Measurements from ENCODE around the gene ZNF883.

Gene ZNF883

DNA sequence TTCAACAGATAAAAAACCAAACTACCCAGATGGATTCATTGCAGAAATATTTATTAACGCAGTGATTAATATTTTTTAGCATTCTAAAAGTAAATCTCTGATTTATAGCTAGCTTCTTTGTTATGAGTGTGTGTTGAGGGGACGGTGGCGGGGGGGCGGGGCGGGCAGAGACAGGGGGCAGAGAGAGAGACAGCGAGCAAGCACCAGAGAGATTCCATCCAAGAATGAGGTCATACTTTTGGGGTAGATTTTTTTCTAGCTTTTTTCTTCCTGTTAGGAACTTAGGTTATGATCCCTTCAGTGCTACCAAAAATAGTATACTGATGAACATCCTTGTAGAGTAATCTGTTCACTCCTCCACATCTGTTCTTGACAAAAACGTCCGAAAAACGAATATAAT is 500 bp upstream of the ZNF883 start:
- Histone ChIP-seq H3K79me2 (ENCODE audit: control insufficient read depth, insufficient read depth, low read length, poor library complexity) (no peaks in the 10 kb centered on the region), H3K79me1 (ENCODE audit: low read length) (no peaks in the 10 kb centered on the region), H3K9me3 (ENCODE audit: insufficient read depth, low read depth, low read length) (peaks cover 2% of the 10 kb centered on the region), H3K14ac (ENCODE audit: low read length) (no peak overlapping the region), H3K4me3 (ENCODE audit: low read depth, low read length) (no peak overlapping the region), H3K18ac (ENCODE audit: low read length) (no peak overlapping the region), H4K91ac (ENCODE audit: low read depth, low read length) (no peak overlapping the region), H2BK5ac (ENCODE audit: low read depth, low read length, poor library complexity) (no peak overlapping the region), H3K27ac (ENCODE audit: low read depth, low read length) (no peak overlapping the region), H2AFZ (ENCODE audit: insufficient read depth, low read length, poor library complexity) (no peak overlapping the region), H3K23ac (ENCODE audit: low read length) (no peak overlapping the region), H3K36me3 (ENCODE audit: control insufficient read depth in 1 of 2, insufficient read depth in 2 of 2, low read length in 2 of 2) (no peaks in the 10 kb centered on the region), H3K9ac (ENCODE audit: low read length) (no peak overlapping the region), H2BK120ac (ENCODE audit: insufficient read depth, low read length, poor library complexity) (no peak overlapping the region), H3K4ac (ENCODE audit: low read depth, low read length) (no peak overlapping the region), H4K8ac (ENCODE audit: low read depth, low read length) (no peak overlapping the region), H2AK5ac (ENCODE audit: low read length) (no peak overlapping the region), H3K4me2 (ENCODE audit: low read length) (no peak overlapping the region), H3K27me3 (ENCODE audit: insufficient read depth, low read length) (no peaks in the 10 kb centered on the region), H4K12ac (ENCODE audit: low read depth, low read length) (no peak overlapping the region), H3K4me1 (ENCODE audit: control insufficient read depth in 1 of 2, insufficient read depth in 2 of 2, low read length in 2 of 2) (peaks cover 0 to 3% of the 10 kb centered on the region in 2 experiments), H2BK12ac (ENCODE audit: low read length) (no peak overlapping the region)
- DNase-seq: no peak
- WGBS (ENCODE audit: extremely low coverage, insufficient coverage, insufficient read length): no CpG with 5 or more reads among the region's 9 CpGs

DNA sequence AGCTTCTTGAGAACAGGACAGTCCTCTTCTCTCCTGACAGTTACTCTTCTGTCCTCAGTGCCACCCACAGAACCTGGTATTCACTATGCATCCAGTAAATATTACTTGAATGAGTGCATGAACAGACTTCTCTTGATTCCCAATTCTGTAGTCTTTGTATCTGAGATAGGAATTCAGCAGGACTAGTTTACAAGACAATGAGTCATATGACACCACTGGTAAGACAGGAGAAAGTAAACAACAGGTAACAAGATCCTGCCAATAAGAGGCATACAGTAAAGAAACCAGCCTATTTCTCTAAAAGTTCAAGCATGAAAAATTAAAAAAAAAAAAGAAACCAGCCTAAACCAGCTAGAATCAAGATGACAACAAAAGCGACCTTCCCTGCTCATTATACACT is 6.2 kb downstream of the ZNF883 start:
- H4K12ac ChIP-seq (ENCODE audit: low read depth, low read length): no peak overlapping the region
- no CpG with 5 or more reads among the region's 1 CpG for WGBS (ENCODE audit: extremely low coverage, insufficient coverage, insufficient read length)
- no peak overlapping the region for H3K18ac ChIP-seq (ENCODE audit: low read length)
- H3K23ac ChIP-seq (ENCODE audit: low read length): no peak overlapping the region
- H3K27me3 ChIP-seq (ENCODE audit: insufficient read depth, low read length): no peaks in the 10 kb centered on the region
- H2AK5ac ChIP-seq (ENCODE audit: low read length): no peak overlapping the region
- H3K79me2 ChIP-seq (ENCODE audit: control insufficient read depth, insufficient read depth, low read length, poor library complexity): no peaks in the 10 kb centered on the region
- no peaks in the 10 kb centered on the region for H3K36me3 ChIP-seq (ENCODE audit: control insufficient read depth in 1 of 2, insufficient read depth in 2 of 2, low read length in 2 of 2)
- H4K8ac ChIP-seq (ENCODE audit: low read depth, low read length): no peak overlapping the region
- no peak overlapping the region for H2BK12ac ChIP-seq (ENCODE audit: low read length)
- peaks cover 2% of the 10 kb centered on the region for H3K9me3 ChIP-seq (ENCODE audit: insufficient read depth, low read depth, low read length)
- H3K27ac ChIP-seq (ENCODE audit: low read depth, low read length): no peak overlapping the region
- H4K91ac ChIP-seq (ENCODE audit: low read depth, low read length): no peak overlapping the region
- no peak overlapping the region for H3K14ac ChIP-seq (ENCODE audit: low read length)
- H3K4me3 ChIP-seq (ENCODE audit: low read depth, low read length): no peak overlapping the region
- H2BK120ac ChIP-seq (ENCODE audit: insufficient read depth, low read length, poor library complexity): no peak overlapping the region
- H3K79me1 ChIP-seq (ENCODE audit: low read length): no peaks in the 10 kb centered on the region
- no peak overlapping the region for H2AFZ ChIP-seq (ENCODE audit: insufficient read depth, low read length, poor library complexity)
- no peak for DNase-seq
- H3K4me2 ChIP-seq (ENCODE audit: low read length): no peak overlapping the region
- no peak overlapping the region for H3K9ac ChIP-seq (ENCODE audit: low read length)
- no peak overlapping the region for H2BK5ac ChIP-seq (ENCODE audit: low read depth, low read length, poor library complexity)
- no peak overlapping the region for H3K4ac ChIP-seq (ENCODE audit: low read depth, low read length)
- H3K4me1 ChIP-seq (ENCODE audit: control insufficient read depth in 1 of 2, insufficient read depth in 2 of 2, low read length in 2 of 2): no peaks in the 10 kb centered on the region

DNA sequence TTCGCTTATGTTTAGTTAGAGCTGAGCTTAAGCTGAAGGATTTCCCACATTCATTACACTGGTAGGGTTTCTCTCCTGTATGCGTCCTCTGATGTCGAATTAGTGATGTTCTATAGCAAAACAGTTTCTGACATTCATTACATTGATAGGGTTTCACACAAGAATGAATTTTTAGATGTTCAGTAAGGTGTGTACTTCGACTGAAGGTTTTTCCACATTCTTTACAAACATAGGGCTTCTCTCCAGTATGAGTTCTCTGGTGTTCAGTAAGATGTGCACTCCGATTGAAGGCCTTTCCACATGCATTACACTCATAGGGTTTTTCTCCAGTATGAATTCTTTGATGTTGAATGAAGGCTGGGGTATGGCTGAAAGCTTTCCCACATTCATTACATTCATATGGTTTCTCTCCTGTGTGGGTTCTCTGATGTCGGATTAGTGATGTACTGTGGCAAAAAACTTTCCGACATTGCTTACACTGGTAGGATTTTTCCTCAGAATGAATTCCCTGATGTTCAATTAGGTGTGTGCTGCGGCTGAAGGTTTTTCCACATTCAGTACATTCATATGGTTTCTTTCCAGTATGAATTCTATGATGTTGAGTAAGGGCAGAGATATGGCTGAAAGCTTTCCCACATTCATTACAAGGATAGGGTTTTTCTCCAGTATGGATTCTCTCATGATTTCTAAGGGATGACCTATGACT is 14.6 kb downstream of the ZNF883 start:
- no peak overlapping the region for H3K27ac ChIP-seq (ENCODE audit: low read depth, low read length)
- no peak overlapping the region for H2BK5ac ChIP-seq (ENCODE audit: low read depth, low read length, poor library complexity)
- WGBS (ENCODE audit: extremely low coverage, insufficient coverage, insufficient read length): no CpG with 5 or more reads among the region's 8 CpGs
- no peak overlapping the region for H2BK120ac ChIP-seq (ENCODE audit: insufficient read depth, low read length, poor library complexity)
- H3K23ac ChIP-seq (ENCODE audit: low read length): no peak overlapping the region
- H4K12ac ChIP-seq (ENCODE audit: low read depth, low read length): no peak overlapping the region
- H3K36me3 ChIP-seq (ENCODE audit: control insufficient read depth in 1 of 2, insufficient read depth in 2 of 2, low read length in 2 of 2): peaks cover 0 to 1% of the 10 kb centered on the region in 2 experiments
- H4K8ac ChIP-seq (ENCODE audit: low read depth, low read length): no peak overlapping the region
- no peak overlapping the region for H4K91ac ChIP-seq (ENCODE audit: low read depth, low read length)
- no peak overlapping the region for H2BK12ac ChIP-seq (ENCODE audit: low read length)
- H3K79me1 ChIP-seq (ENCODE audit: low read length): no peaks in the 10 kb centered on the region
- H3K9ac ChIP-seq (ENCODE audit: low read length): no peak overlapping the region
- H3K14ac ChIP-seq (ENCODE audit: low read length): no peak overlapping the region
- no peaks in the 10 kb centered on the region for H3K79me2 ChIP-seq (ENCODE audit: control insufficient read depth, insufficient read depth, low read length, poor library complexity)
- H3K9me3 ChIP-seq (ENCODE audit: insufficient read depth, low read depth, low read length): peaks cover 11% of the 10 kb centered on the region
- H3K4me3 ChIP-seq (ENCODE audit: low read depth, low read length): no peak overlapping the region
- peaks cover 0 to 2% of the 10 kb centered on the region in 2 experiments for H3K4me1 ChIP-seq (ENCODE audit: control insufficient read depth in 1 of 2, insufficient read depth in 2 of 2, low read length in 2 of 2)
- no peak overlapping the region for H3K18ac ChIP-seq (ENCODE audit: low read length)
- DNase-seq: no peak
- no peak overlapping the region for H3K4me2 ChIP-seq (ENCODE audit: low read length)
- H3K4ac ChIP-seq (ENCODE audit: low read depth, low read length): no peak overlapping the region
- no peaks in the 10 kb centered on the region for H3K27me3 ChIP-seq (ENCODE audit: insufficient read depth, low read length)
- H2AK5ac ChIP-seq (ENCODE audit: low read length): no peak overlapping the region
- H2AFZ ChIP-seq (ENCODE audit: insufficient read depth, low read length, poor library complexity): no peak overlapping the region

- H3K9me3 ChIP-seq (ENCODE audit: insufficient read depth, low read depth, low read length): no peaks in the 10 kb centered on the region
Measured at GRCh38 chr9:112971415-112971814, 40.6 kb downstream of the ZNF883 start.

More at GRCh38 chr9:112971415-112971814, 40.6 kb downstream of the ZNF883 start:
- no peak overlapping the region for H3K4ac ChIP-seq (ENCODE audit: low read depth, low read length)
- H3K14ac ChIP-seq (ENCODE audit: low read length): no peak overlapping the region
- H2BK120ac ChIP-seq (ENCODE audit: insufficient read depth, low read length, poor library complexity): no peak overlapping the region
- no peak overlapping the region for H2BK12ac ChIP-seq (ENCODE audit: low read length)
- no peaks in the 10 kb centered on the region for H3K4me1 ChIP-seq (ENCODE audit: control insufficient read depth in 1 of 2, insufficient read depth in 2 of 2, low read length in 2 of 2)
- no peak overlapping the region for H2AFZ ChIP-seq (ENCODE audit: insufficient read depth, low read length, poor library complexity)
- H4K12ac ChIP-seq (ENCODE audit: low read depth, low read length): no peak overlapping the region
- no CpG with 5 or more reads among the region's 5 CpGs for WGBS (ENCODE audit: extremely low coverage, insufficient coverage, insufficient read length)
- H2AK5ac ChIP-seq (ENCODE audit: low read length): no peak overlapping the region
- no peak overlapping the region for H3K18ac ChIP-seq (ENCODE audit: low read length)
- no peak overlapping the region for H3K23ac ChIP-seq (ENCODE audit: low read length)
- no peak overlapping the region for H2BK5ac ChIP-seq (ENCODE audit: low read depth, low read length, poor library complexity)
- no peak overlapping the region for H4K91ac ChIP-seq (ENCODE audit: low read depth, low read length)
- DNase-seq: peak in 1 of 2 donors; percentile 2
- H3K4me3 ChIP-seq (ENCODE audit: low read depth, low read length): no peak overlapping the region
- no peaks in the 10 kb centered on the region for H3K79me1 ChIP-seq (ENCODE audit: low read length)
- no peak overlapping the region for H3K9ac ChIP-seq (ENCODE audit: low read length)
- no peaks in the 10 kb centered on the region for H3K27me3 ChIP-seq (ENCODE audit: insufficient read depth, low read length)
- H3K27ac ChIP-seq (ENCODE audit: low read depth, low read length): no peak overlapping the region
- no peak overlapping the region for H4K8ac ChIP-seq (ENCODE audit: low read depth, low read length)
- no peaks in the 10 kb centered on the region for H3K79me2 ChIP-seq (ENCODE audit: control insufficient read depth, insufficient read depth, low read length, poor library complexity)
- no peaks in the 10 kb centered on the region for H3K36me3 ChIP-seq (ENCODE audit: control insufficient read depth in 1 of 2, insufficient read depth in 2 of 2, low read length in 2 of 2)
- H3K4me2 ChIP-seq (ENCODE audit: low read length): no peak overlapping the region
